Measurements from ENCODE around the gene OSTC. TPM values are rescaled to one million over a fixed set of nuclear protein-coding genes. Genes with fewer than 3 reads are reported as not detected.

The OSTC gene
- total and polyA plus RNA-seq, 4 donors, result 87.5 to 149 (median 96.8) TPM

DNA sequence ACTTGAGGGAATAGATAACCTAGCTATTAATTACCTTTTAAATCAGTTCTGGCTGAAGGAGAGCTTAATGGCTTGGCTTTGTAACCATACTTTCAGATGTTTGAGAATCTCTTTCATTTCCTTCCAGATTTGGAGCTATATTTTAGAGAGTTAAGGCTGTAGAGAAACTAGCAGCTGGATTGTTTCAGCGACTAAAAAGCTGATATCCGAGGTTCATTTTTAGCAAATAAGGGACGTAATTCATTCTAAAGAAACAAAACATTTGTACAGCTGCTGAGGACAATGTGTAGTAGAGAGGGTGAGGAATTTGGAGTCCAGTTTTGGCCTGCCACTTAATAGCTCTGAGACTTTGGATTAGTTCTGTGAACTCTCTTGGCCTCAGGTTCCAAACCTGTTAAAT is 12.2 kb downstream of the OSTC start:
- H3K4me3 ChIP-seq, result no peak overlapping the region
- no peaks in the 10 kb centered on the region for H3K27me3 ChIP-seq (ENCODE audit: control insufficient read depth in 3 of 3, insufficient read depth in 3 of 3, low read length in 2 of 3)
- no peaks in the 10 kb centered on the region for H3K9me3 ChIP-seq (ENCODE audit: control insufficient read depth in 4 of 4, insufficient read depth in 3 of 4, low read length in 3 of 4)
- TF ChIP-seq, protein P1, sequence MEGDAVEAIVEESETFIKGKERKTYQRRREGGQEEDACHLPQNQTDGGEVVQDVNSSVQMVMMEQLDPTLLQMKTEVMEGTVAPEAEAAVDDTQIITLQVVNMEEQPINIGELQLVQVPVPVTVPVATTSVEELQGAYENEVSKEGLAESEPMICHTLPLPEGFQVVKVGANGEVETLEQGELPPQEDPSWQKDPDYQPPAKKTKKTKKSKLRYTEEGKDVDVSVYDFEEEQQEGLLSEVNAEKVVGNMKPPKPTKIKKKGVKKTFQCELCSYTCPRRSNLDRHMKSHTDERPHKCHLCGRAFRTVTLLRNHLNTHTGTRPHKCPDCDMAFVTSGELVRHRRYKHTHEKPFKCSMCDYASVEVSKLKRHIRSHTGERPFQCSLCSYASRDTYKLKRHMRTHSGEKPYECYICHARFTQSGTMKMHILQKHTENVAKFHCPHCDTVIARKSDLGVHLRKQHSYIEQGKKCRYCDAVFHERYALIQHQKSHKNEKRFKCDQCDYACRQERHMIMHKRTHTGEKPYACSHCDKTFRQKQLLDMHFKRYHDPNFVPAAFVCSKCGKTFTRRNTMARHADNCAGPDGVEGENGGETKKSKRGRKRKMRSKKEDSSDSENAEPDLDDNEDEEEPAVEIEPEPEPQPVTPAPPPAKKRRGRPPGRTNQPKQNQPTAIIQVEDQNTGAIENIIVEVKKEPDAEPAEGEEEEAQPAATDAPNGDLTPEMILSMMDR (IDR thresholded peaks at IDR 0.05; ENCODE audit: control extremely low read depth, extremely low read depth), result no peak
- DNase-seq (peak; percentile 12 to 93 (median 88)), ATAC-seq (ENCODE audit: insufficient read depth, low FRiP score) (no peak)
- H3K36me3 ChIP-seq (ENCODE audit: control insufficient read depth in 4 of 4, insufficient read depth in 4 of 4, low read length in 4 of 4), result peaks cover 12 to 34% (median 19%) of the 10 kb centered on the region in 4 donors
- no peak overlapping the region for H3K9ac ChIP-seq (ENCODE audit: insufficient read depth in 1 of 2, low read length in 2 of 2)
- no peak overlapping the region for H3K27ac ChIP-seq (ENCODE audit: low read depth in 1 of 2, low read length in 1 of 2)
- peaks cover 0 to 14% (median 3%) of the 10 kb centered on the region in 5 donors for H3K4me1 ChIP-seq (ENCODE audit: control insufficient read depth in 5 of 5, insufficient read depth in 5 of 5, low read length in 5 of 5)
- WGBS, 2 donors, result 80 to 88% methylated on average over 3 of the region's 3 CpGs

DNA sequence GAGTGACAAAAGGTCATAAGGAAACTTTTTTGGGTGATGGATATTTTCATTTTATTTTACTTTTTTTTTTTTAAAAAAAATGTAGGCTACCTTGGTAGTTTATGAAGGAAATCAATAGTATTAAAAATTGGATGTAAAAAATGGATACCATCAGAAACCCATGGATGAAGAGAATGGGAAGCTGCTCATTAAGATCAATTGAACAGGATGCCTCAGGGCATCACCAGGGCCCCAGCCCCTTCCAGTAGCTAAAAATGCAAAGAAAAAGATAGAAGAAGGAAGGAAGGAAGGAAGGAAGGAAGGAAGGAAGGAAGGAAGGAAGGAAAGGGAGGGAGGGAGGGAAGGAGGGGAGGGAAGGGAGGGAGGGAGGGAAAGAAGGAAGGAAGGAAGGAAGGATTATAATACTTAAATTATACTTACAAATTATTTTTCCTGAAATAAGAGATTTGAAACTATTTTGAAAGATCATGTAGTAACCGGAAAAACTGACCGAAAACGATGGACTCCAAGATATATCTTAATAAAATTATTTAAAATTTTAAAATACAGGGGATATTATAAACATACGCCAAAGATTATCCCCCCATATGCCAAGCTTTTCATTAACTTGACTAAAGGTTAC is 24.1 kb downstream of the OSTC start:
- WGBS, 2 donors, result 71 to 72% methylated on average over 4 of the region's 4 CpGs
- DNase-seq, result no peak
- H3K27ac ChIP-seq (ENCODE audit: low read depth in 1 of 2, low read length in 1 of 2), result no peak overlapping the region
- ATAC-seq (ENCODE audit: insufficient read depth, low FRiP score), result no peak
- H3K36me3 ChIP-seq (ENCODE audit: control insufficient read depth in 4 of 4, insufficient read depth in 4 of 4, low read length in 4 of 4), result peaks cover 0 to 7% (median under 1%) of the 10 kb centered on the region in 4 donors
- no peaks in the 10 kb centered on the region for H3K9me3 ChIP-seq (ENCODE audit: control insufficient read depth in 4 of 4, insufficient read depth in 3 of 4, low read length in 3 of 4)
- TF ChIP-seq, protein P1 (IDR thresholded peaks at IDR 0.05; ENCODE audit: control extremely low read depth, extremely low read depth), result no peak
- no peak overlapping the region for H3K4me3 ChIP-seq
- no peaks in the 10 kb centered on the region for H3K27me3 ChIP-seq (ENCODE audit: control insufficient read depth in 3 of 3, insufficient read depth in 3 of 3, low read length in 2 of 3)
- no peak overlapping the region for H3K9ac ChIP-seq (ENCODE audit: insufficient read depth in 1 of 2, low read length in 2 of 2)
- no peaks in the 10 kb centered on the region for H3K4me1 ChIP-seq (ENCODE audit: control insufficient read depth in 5 of 5, insufficient read depth in 5 of 5, low read length in 5 of 5)

GRCh38 chr4:108681321-108681809 is 31.0 kb downstream of the OSTC start:
- Histone ChIP-seq H3K4me1 (ENCODE audit: control insufficient read depth in 5 of 5, insufficient read depth in 5 of 5, low read length in 5 of 5) (no peaks in the 10 kb centered on the region), H3K9ac (ENCODE audit: insufficient read depth in 1 of 2, low read length in 2 of 2) (no peak overlapping the region), H3K9me3 (ENCODE audit: control insufficient read depth in 4 of 4, insufficient read depth in 3 of 4, low read length in 3 of 4) (no peaks in the 10 kb centered on the region), H3K27me3 (ENCODE audit: control insufficient read depth in 3 of 3, insufficient read depth in 3 of 3, low read length in 2 of 3) (no peaks in the 10 kb centered on the region), H3K27ac (ENCODE audit: low read depth in 1 of 2, low read length in 1 of 2) (no peak overlapping the region), H3K4me3 (no peak overlapping the region), H3K36me3 (ENCODE audit: control insufficient read depth in 4 of 4, insufficient read depth in 4 of 4, low read length in 4 of 4) (peaks cover 0 to 7% (median under 1%) of the 10 kb centered on the region in 4 donors)
- no peak for ATAC-seq (ENCODE audit: insufficient read depth, low FRiP score)
- TF ChIP-seq, protein P1 (IDR thresholded peaks at IDR 0.05; ENCODE audit: control extremely low read depth, extremely low read depth), result no peak
- no peak for DNase-seq
- WGBS, 2 donors, result 92 to 96% methylated on average over 5 of the region's 5 CpGs
